Caco-2 (cell line): ENCODE results near the gene TEAD3. TPM values are rescaled to one million over a fixed set of nuclear protein-coding genes. Genes with fewer than 3 reads are reported as not detected.
"Not testable (repeated sequence)": the region's sequence is repeated elsewhere in the genome, so short reads cannot be mapped to it uniquely, and the experiment has no call there.

Experiments used
- BruUV-seq: library from RNA; stranded (reverse); fragments of 400-500 nt; replicated peaks from 2 replicates; lab custom pipeline; 2021; lab: Mats Ljungman, UMichigan
- CTCF ChIA-PET: fragments of 300-600 bp; sonication (Branson Sonifier 250); formaldehyde crosslinking; loops from one replicate; lab custom pipeline; 2022; ENCODE audit warnings: antibody characterized with exemption; lab: Charles Lee
- POLR2A ChIA-PET: fragments of 300-600 bp; sonication (Branson Sonifier 250); formaldehyde crosslinking; loops from one replicate; lab custom pipeline; 2022; ENCODE audit warnings: antibody characterized with exemption; lab: Charles Lee
- DNase-seq, 2 experiments: peaks; one replicate each; pipeline versions ENCODE4 v3.0.0 to v3.0.0-alpha.2; 2020 to 2022
- H3K27me3 ChIP-seq: replicated peaks from 2 replicates; pipeline ENCODE4 v1.6.0; 2011; ENCODE audit warnings: low read length; ENCODE audit not compliant: control insufficient read depth, insufficient read depth
- H3K36me3 ChIP-seq: 2 replicates; pipeline ENCODE4 v1.5.1; 2011; ENCODE audit warnings: low read length; ENCODE audit not compliant: control insufficient read depth, insufficient read depth
- H3K4me1 ChIP-seq: fragments of 250-450 bp; sonication (Bioruptor Pico); 2 replicates; pipeline ENCODE4 v1.5.1; 2020; ENCODE audit warnings: mild to moderate bottlenecking
- H3K4me3 ChIP-seq: 2 replicates; pipeline ENCODE4 v1.5.1; 2011; ENCODE audit warnings: low read depth, mild to moderate bottlenecking, control low read depth, low read length
- H3K9me3 ChIP-seq: fragments of 250-450 bp; sonication (Bioruptor Pico); 2 replicates; pipeline ENCODE4 v1.5.1; 2020; ENCODE audit warnings: mild to moderate bottlenecking, moderate library complexity
- H3K27ac Mint-ChIP-seq: one replicate; pipeline ENCODE4 v1.8.0; 2022; ENCODE audit warnings: mixed read lengths; ENCODE audit not compliant: unreplicated experiment
- H3K27me3 Mint-ChIP-seq: one replicate; pipeline ENCODE4 v1.8.0; 2022; ENCODE audit warnings: mixed read lengths; ENCODE audit not compliant: insufficient read depth, unreplicated experiment
- H3K36me3 Mint-ChIP-seq: one replicate; pipeline ENCODE4 v1.8.0; 2022; ENCODE audit warnings: mild to moderate bottlenecking, mixed read lengths; ENCODE audit not compliant: insufficient read depth, unreplicated experiment
- H3K4me1 Mint-ChIP-seq: one replicate; pipeline ENCODE4 v1.8.0; 2022; ENCODE audit warnings: low read depth, mixed read lengths; ENCODE audit not compliant: unreplicated experiment
- H3K4me3 Mint-ChIP-seq: one replicate; pipeline ENCODE4 v1.8.0; 2022; ENCODE audit warnings: mild to moderate bottlenecking, moderate library complexity, mixed read lengths; ENCODE audit not compliant: unreplicated experiment
- H3K9me3 Mint-ChIP-seq: one replicate; pipeline ENCODE4 v1.8.0; 2022; ENCODE audit warnings: mixed read lengths; ENCODE audit not compliant: unreplicated experiment
- intact Hi-C: fragments of 100-400 bp; cut with micrococcal nuclease; formaldehyde crosslinking; loops from one replicate; pipeline ENCODE4 v1.10.0; 2022; ENCODE audit not compliant: unreplicated experiment
- total RNA-seq: library from RNA; stranded (reverse); gene quantifications from 2 replicates; pipeline ENCODE4 v1.2.3, GENCODE V29; 2022
- TF ChIP-seq, protein P1 (sequence below), 2 experiments: fragments of 200-600 bp in 1 of 2; IDR thresholded peaks; 1 replicate in 1 of 2; 2 replicates in 1 of 2; pipeline versions ENCODE4 v1.5.1 to v1.8.0; 2011 to 2022; ENCODE audit warnings: antibody characterized with exemption in 1 of 2, control low read depth in 1 of 2, inconsistent platforms in 1 of 2, low read depth in 1 of 2, low read length in 1 of 2, mild to moderate bottlenecking in 1 of 2, moderate library complexity in 1 of 2; ENCODE audit not compliant: insufficient read depth in 1 of 2, severe bottlenecking in 1 of 2, unreplicated experiment in 1 of 2

The TEAD3 gene
- total RNA-seq, 1 experiment from 2014 or later: 57.2 TPM

DNA sequence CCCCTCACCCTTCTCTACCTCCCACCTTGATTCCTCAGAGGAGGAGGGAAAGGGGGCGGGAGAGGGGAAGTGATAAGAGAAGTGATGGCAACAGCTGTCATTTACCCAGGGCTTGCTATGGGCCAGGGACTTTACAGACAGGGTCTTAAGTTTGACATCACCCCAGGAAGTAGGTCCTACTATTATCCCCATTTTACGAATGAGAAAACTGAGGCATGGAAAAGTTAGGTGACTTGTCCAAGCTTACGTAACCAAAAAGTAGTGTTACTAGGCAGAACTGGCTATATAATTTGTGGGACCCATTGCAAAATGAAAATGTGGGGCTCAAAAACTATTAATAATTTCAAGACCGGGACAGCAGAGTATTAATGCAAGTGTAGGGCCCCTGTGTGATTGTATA, 55.2 kb downstream of the TEAD3 start:
- H3K36me3 Mint-ChIP-seq: no peaks in the 10 kb centered on the region
- DNase-seq: no peak

DNA sequence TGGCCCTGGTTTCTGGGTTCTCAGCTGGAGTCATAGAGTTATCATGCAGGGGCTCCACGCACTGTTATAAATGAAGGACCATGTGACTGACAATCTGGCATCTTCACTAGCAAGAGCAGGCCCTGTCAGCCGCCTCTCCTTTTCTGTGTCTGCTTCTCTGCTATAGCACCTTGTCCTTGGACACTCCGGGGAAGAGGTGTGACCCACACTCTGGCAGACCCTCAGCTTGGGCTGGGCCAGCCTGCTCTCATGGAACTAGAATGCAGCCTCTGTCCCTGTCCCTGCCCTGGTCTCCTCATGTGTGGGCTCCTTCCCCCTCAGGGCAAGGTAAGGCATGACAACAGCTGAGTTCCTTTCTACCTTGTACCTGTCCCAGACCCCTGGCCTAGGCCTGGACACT, 55.7 kb downstream of the TEAD3 start:
- no peaks in the 10 kb centered on the region for H3K9me3 Mint-ChIP-seq
- no peaks in the 10 kb centered on the region for H3K36me3 Mint-ChIP-seq
- no peaks in the 10 kb centered on the region for H3K4me1 Mint-ChIP-seq
- H3K27me3 Mint-ChIP-seq: no peaks in the 10 kb centered on the region
- Histone ChIP-seq H3K27me3 (no peaks in the 10 kb centered on the region), H3K36me3 (no peaks in the 10 kb centered on the region), H3K9me3 (no peaks in the 10 kb centered on the region), H3K4me1 (no peaks in the 10 kb centered on the region), H3K4me3 (no peak overlapping the region)
- no peak overlapping the region for H3K27ac Mint-ChIP-seq
- H3K4me3 Mint-ChIP-seq: no peak overlapping the region
- DNase-seq: no peak
- intact Hi-C loops: no loop called here
- TF ChIP-seq, protein P1, sequence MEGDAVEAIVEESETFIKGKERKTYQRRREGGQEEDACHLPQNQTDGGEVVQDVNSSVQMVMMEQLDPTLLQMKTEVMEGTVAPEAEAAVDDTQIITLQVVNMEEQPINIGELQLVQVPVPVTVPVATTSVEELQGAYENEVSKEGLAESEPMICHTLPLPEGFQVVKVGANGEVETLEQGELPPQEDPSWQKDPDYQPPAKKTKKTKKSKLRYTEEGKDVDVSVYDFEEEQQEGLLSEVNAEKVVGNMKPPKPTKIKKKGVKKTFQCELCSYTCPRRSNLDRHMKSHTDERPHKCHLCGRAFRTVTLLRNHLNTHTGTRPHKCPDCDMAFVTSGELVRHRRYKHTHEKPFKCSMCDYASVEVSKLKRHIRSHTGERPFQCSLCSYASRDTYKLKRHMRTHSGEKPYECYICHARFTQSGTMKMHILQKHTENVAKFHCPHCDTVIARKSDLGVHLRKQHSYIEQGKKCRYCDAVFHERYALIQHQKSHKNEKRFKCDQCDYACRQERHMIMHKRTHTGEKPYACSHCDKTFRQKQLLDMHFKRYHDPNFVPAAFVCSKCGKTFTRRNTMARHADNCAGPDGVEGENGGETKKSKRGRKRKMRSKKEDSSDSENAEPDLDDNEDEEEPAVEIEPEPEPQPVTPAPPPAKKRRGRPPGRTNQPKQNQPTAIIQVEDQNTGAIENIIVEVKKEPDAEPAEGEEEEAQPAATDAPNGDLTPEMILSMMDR (IDR thresholded peaks at IDR 0.05; ENCODE audit: insufficient read depth in 1 of 2, low read depth in 1 of 2, low read length in 1 of 2, severe bottlenecking in 1 of 2, unreplicated experiment in 1 of 2): no peak
- CTCF ChIA-PET: no interaction called here
- BruUV-seq: no TSS peak
- POLR2A ChIA-PET: no interaction called here

More for the DNA sequence above, 55.2 kb downstream of the TEAD3 start:
- TF ChIP-seq, protein P1 (IDR thresholded peaks at IDR 0.05; ENCODE audit: insufficient read depth in 1 of 2, low read depth in 1 of 2, low read length in 1 of 2, severe bottlenecking in 1 of 2, unreplicated experiment in 1 of 2): no peak
- Histone ChIP-seq H3K27me3 (no peaks in the 10 kb centered on the region), H3K4me3 (no peak overlapping the region), H3K4me1 (no peaks in the 10 kb centered on the region), H3K36me3 (no peaks in the 10 kb centered on the region), H3K9me3 (no peaks in the 10 kb centered on the region)
- H3K4me1 Mint-ChIP-seq: no peaks in the 10 kb centered on the region
- CTCF ChIA-PET: no interaction called here
- H3K9me3 Mint-ChIP-seq: no peaks in the 10 kb centered on the region
- no peak overlapping the region for H3K27ac Mint-ChIP-seq
- BruUV-seq: no TSS peak
- POLR2A ChIA-PET: no interaction called here
- no peaks in the 10 kb centered on the region for H3K27me3 Mint-ChIP-seq
- intact Hi-C loops: no loop called here
- H3K4me3 Mint-ChIP-seq: no peak overlapping the region

- BruUV-seq: no TSS peak
- H3K4me1 ChIP-seq: no peaks in the 10 kb centered on the region
- no peaks in the 10 kb centered on the region for H3K9me3 ChIP-seq
- ChIA-PET POLR2A (no interaction called here), CTCF (no interaction called here)
- Mint-ChIP-seq H3K4me1 (no peaks in the 10 kb centered on the region), H3K4me3 (no peak overlapping the region), H3K27me3 (no peaks in the 10 kb centered on the region), H3K9me3 (no peaks in the 10 kb centered on the region), H3K36me3 (no peaks in the 10 kb centered on the region), H3K27ac (no peak overlapping the region)
- no peak for DNase-seq
- no peaks in the 10 kb centered on the region for H3K27me3 ChIP-seq
- no peak overlapping the region for H3K4me3 ChIP-seq
- intact Hi-C loops: no loop called here
- TF ChIP-seq, protein P1 (IDR thresholded peaks at IDR 0.05; ENCODE audit: insufficient read depth in 1 of 2, low read depth in 1 of 2, low read length in 1 of 2, severe bottlenecking in 1 of 2, unreplicated experiment in 1 of 2): no peak
- H3K36me3 ChIP-seq: no peaks in the 10 kb centered on the region
These were observed 57.6 kb downstream of the TEAD3 start for GRCh38 chr6:35439308-35439707.

GRCh38 chr6:35438378-35439065, 58.4 kb downstream of the TEAD3 start:
- H3K4me1 Mint-ChIP-seq, BruUV-seq, intact Hi-C loops, CTCF ChIA-PET, H3K4me1 ChIP-seq, H3K9me3 ChIP-seq, H3K36me3 Mint-ChIP-seq, H3K9me3 Mint-ChIP-seq, H3K4me3 ChIP-seq, DNase-seq, H3K27me3 ChIP-seq, H3K36me3 ChIP-seq, H3K4me3 Mint-ChIP-seq, H3K27ac Mint-ChIP-seq, H3K27me3 Mint-ChIP-seq, POLR2A ChIA-PET: not testable (repeated sequence)
